Measurements from ENCODE around the gene SRSF6.

DNA sequence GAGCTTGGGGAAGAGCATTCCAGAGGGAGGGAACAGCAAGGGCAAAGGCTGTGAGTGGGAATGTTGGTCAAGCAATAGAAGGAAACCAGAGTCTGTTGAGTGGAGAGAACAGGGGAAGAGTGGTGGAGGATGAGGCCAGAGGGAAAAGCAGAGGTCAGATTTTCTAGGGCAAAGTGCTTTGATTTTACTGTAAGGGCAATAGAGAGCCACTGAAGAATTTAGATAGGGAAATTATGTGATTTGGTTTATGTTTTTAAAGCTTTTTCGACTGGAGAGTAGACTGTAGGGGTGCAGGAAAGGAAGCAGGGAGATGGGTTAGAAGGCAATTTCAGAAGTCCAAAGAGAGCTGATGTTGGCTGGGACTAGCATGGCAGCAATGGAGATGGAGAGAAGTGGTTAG lies 54.2 kb downstream of the SRSF6 start:
- no peak for TF ChIP-seq EZH2phosphoT487 (IDR thresholded peaks at IDR 0.05; ENCODE audit: borderline replicate concordance)
- TF ChIP-seq, protein P1, sequence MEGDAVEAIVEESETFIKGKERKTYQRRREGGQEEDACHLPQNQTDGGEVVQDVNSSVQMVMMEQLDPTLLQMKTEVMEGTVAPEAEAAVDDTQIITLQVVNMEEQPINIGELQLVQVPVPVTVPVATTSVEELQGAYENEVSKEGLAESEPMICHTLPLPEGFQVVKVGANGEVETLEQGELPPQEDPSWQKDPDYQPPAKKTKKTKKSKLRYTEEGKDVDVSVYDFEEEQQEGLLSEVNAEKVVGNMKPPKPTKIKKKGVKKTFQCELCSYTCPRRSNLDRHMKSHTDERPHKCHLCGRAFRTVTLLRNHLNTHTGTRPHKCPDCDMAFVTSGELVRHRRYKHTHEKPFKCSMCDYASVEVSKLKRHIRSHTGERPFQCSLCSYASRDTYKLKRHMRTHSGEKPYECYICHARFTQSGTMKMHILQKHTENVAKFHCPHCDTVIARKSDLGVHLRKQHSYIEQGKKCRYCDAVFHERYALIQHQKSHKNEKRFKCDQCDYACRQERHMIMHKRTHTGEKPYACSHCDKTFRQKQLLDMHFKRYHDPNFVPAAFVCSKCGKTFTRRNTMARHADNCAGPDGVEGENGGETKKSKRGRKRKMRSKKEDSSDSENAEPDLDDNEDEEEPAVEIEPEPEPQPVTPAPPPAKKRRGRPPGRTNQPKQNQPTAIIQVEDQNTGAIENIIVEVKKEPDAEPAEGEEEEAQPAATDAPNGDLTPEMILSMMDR (conservative IDR thresholded peaks at IDR 0.05; ENCODE audit: low read length): no peak

Data from Loucy (cell line).